ENCODE measurements around the gene LRG1. TPM values are rescaled to one million over a fixed set of nuclear protein-coding genes. Genes with fewer than 3 reads are reported as not detected.

Gene LRG1, protein sequence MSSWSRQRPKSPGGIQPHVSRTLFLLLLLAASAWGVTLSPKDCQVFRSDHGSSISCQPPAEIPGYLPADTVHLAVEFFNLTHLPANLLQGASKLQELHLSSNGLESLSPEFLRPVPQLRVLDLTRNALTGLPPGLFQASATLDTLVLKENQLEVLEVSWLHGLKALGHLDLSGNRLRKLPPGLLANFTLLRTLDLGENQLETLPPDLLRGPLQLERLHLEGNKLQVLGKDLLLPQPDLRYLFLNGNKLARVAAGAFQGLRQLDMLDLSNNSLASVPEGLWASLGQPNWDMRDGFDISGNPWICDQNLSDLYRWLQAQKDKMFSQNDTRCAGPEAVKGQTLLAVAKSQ
- total RNA-seq (10 to 100 TPM in 1 of 9 donors, 1 to 10 TPM in 5, under 1 TPM in 2, not detected in 1; 0.33 to 52.5 (median 3.2) TPM), polyA plus RNA-seq (1 to 10 TPM in 2 of 3 donors, under 1 TPM in 1; 0.80 to 1.6 (median 1.2) TPM)
- long read RNA-seq, donor 1: 0 reads
- long read RNA-seq, donor 2: 0 reads
- long read RNA-seq, donor 3: 0 reads
- long read RNA-seq, donor 4, partial matches to known transcripts: 0 of 6 reads
- long read RNA-seq, donor 4, other reads (novel, unspliced or antisense): 2 of 6 reads
- long read RNA-seq, donor 5, transcript LRG1-201 (2 exons, 3,036 nt): major isoform, 20 of 22 reads
- long read RNA-seq, donor 5, partial matches to known transcripts: 0 of 22 reads
- long read RNA-seq, donor 5, other reads (novel, unspliced or antisense): 2 of 22 reads
- long read RNA-seq, donor 6: 0 reads
- long read RNA-seq, donor 7: 0 reads
- long read RNA-seq, donor 8: 0 reads
- long read RNA-seq, donor 9: 0 reads
- long read RNA-seq, donor 10: 0 reads

DNA sequence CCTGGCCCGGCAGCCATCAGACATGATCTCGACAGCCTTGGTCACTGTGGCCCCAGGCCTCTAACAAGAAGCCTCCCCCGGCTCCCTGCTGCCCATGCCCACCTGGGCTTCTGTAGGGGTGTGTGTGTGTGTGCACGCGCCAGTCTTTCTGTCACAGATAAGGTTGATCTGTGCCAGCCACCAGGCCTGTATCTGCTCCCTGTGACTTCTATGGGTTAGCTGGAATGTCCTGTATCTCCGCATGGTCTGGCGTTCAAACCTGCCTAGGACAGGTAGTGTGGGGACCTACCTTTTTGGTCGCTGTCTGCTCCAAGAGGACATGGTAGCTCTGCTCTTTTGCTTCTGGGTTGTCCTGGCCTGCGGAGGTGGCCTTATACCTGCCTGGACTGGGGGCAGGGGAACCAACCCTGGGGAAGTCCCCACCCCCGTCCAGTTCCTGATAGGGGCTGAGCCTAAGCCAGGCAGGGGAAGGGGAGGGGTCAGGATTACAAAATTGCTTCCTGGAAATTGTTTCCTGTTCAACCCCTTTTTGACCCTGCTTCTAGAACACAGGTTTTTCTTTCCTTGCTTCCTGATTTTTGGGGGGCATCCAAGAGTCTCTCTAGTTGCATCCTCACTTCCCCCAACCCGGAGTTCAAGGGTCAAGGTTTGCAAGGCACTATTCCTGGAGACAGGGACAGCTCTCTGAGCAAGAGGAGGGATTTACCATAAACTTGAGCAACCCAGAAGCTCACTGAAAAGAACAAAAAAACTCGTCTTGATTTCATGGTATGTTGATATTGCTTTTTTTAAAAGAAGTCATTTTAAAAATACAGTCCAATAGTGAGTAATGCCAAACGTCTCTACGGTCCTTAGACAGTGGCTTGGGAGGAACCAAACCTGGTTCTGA is at the start of gene LRG1:
Gene LRG1 (minus strand): TSS at position 344 of the 889 bp plus-strand sequence. CDS start 23 bp downstream, at position 321.
- H3K9me3 ChIP-seq (replicated peaks in 1 of 3): peaks cover 0 to 4% (median 0%) of the 10 kb centered on the region in 3 donors
- peak in 5 of 7 donors; percentile 62 to 94 (median 74) for DNase-seq
- peak within 1 kb of the TSS in 2 of 5 donors; percentile 31 to 75 for H3K27ac ChIP-seq
- TF ChIP-seq POLR2A (IDR thresholded peaks at IDR 0.05): no peak
- TF ChIP-seq, protein P1, sequence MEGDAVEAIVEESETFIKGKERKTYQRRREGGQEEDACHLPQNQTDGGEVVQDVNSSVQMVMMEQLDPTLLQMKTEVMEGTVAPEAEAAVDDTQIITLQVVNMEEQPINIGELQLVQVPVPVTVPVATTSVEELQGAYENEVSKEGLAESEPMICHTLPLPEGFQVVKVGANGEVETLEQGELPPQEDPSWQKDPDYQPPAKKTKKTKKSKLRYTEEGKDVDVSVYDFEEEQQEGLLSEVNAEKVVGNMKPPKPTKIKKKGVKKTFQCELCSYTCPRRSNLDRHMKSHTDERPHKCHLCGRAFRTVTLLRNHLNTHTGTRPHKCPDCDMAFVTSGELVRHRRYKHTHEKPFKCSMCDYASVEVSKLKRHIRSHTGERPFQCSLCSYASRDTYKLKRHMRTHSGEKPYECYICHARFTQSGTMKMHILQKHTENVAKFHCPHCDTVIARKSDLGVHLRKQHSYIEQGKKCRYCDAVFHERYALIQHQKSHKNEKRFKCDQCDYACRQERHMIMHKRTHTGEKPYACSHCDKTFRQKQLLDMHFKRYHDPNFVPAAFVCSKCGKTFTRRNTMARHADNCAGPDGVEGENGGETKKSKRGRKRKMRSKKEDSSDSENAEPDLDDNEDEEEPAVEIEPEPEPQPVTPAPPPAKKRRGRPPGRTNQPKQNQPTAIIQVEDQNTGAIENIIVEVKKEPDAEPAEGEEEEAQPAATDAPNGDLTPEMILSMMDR (IDR thresholded peaks at IDR 0.05): no peak
- no peaks in the 10 kb centered on the region for H3K36me3 ChIP-seq (replicated peaks in 1 of 2)
- intact Hi-C loops (cut with DNase I): no loop called here
- H3K27me3 ChIP-seq: no peaks in the 10 kb centered on the region
- no peak within 1 kb of the TSS for H3K4me3 ChIP-seq
- peaks cover 8 to 28% of the 10 kb centered on the region in 2 donors for H3K4me1 ChIP-seq (replicated peaks in 1 of 2)
- 44 to 58% (median 49%) methylated on average over 6 to 14 of the region's 14 CpGs for WGBS, 4 donors

DNA sequence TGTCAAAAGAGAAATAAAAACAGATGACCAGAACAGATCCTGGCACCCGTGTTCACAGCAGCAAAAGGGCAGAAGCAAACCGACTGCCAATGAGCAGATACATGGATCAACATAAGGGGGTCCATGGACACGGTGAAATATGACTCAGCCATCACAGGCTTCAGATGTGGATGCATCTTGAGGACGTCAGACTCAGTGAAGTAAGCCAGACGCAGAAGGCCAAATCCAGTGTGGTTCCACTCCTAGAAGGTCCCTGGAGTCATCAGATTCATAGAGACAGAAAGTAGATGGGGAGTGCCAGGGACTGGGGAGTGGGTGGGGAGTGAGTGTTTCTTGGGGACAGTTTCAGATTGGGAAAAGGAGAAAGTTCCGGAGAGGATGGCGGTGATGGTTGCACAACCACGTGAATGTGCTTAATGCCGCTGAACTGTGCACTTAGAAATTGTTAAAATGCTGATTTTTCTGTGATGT is 48.5 kb upstream of the LRG1 start:
- H3K4me1 ChIP-seq (replicated peaks in 1 of 2): peaks cover 13 to 15% of the 10 kb centered on the region in 2 donors
- no peak for DNase-seq
- H3K27ac ChIP-seq: no peak overlapping the region
- no peak for TF ChIP-seq POLR2A (IDR thresholded peaks at IDR 0.05)
- TF ChIP-seq, protein P1 (IDR thresholded peaks at IDR 0.05): no peak
- intact Hi-C loops (cut with DNase I): no loop called here
- H3K4me3 ChIP-seq: no peak overlapping the region
- H3K9me3 ChIP-seq (replicated peaks in 1 of 3): no peaks in the 10 kb centered on the region
- 58 to 65% (median 59%) methylated on average over 9 of the region's 9 CpGs for WGBS, 4 donors
- no peaks in the 10 kb centered on the region for H3K36me3 ChIP-seq (replicated peaks in 1 of 2)
- H3K27me3 ChIP-seq: no peaks in the 10 kb centered on the region

DNA sequence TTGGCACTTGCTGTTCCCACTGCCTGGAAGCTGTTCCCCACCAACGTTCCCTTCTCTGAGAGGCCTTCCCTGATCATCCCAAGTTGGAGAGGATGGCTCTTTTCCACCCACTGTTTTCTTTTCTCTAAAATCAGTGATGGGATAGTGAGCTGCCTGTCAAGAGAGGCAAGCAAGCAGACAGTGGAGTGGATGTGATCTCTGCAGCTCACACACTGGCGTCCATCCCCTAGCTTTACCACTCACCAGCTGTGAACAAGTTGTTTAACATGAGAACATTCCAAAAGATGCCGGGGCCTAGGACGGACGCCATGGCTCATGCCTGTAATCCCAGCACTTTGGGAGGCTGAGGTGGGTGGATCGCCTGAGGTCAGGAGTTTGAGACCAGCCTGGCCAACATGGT is 47.7 kb upstream of the LRG1 start:
- Histone ChIP-seq H3K9me3 (replicated peaks in 1 of 3) (no peaks in the 10 kb centered on the region), H3K4me1 (replicated peaks in 1 of 2) (peaks cover 13 to 15% of the 10 kb centered on the region in 2 donors), H3K4me3 (no peak overlapping the region), H3K27ac (no peak overlapping the region), H3K36me3 (replicated peaks in 1 of 2) (no peaks in the 10 kb centered on the region), H3K27me3 (no peaks in the 10 kb centered on the region)
- intact Hi-C loops (cut with DNase I): no loop called here
- no peak for DNase-seq
- 91 to 95% (median 92%) methylated on average over 6 of the region's 6 CpGs for WGBS, 4 donors
- TF ChIP-seq POLR2A (IDR thresholded peaks at IDR 0.05): no peak

DNA sequence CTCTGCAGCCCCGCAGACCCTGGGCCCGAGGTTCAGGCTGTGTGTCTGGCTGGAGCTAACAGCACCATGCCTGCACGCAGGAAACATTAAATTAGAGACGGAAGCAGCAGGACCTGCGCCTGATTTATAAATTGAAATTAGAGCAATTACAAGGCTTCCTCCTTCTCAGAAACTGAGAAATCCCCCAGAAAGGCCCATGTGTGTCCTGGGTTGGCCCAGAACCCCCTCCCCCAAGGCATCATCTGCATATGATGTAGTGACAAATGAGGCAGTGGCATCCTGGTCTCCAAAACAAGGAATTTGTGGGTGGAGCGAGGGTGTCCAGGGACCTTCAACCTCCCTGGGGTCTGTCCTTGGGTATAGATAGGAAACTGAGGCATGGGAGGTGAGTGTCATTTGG is 46.9 kb upstream of the LRG1 start:
- Histone ChIP-seq H3K9me3 (replicated peaks in 1 of 3) (no peaks in the 10 kb centered on the region), H3K27ac (no peak overlapping the region), H3K36me3 (replicated peaks in 1 of 2) (no peaks in the 10 kb centered on the region), H3K27me3 (no peaks in the 10 kb centered on the region), H3K4me3 (no peak overlapping the region), H3K4me1 (replicated peaks in 1 of 2) (peaks cover 13 to 15% of the 10 kb centered on the region in 2 donors)
- WGBS, 4 donors: 76 to 89% (median 83%) methylated on average over 3 to 6 of the region's 6 CpGs
- intact Hi-C loops (cut with DNase I): no loop called here
- TF ChIP-seq, protein P1 (IDR thresholded peaks at IDR 0.05): no peak
- TF ChIP-seq POLR2A (IDR thresholded peaks at IDR 0.05): no peak
- DNase-seq: no peak

Data from adrenal gland (tissue), 19 donors.